RWPE2 (cell line): ENCODE data around the gene CRISP1.
"Not testable (repeated sequence)": the region's sequence is repeated elsewhere in the genome, so short reads cannot be mapped to it uniquely, and the experiment has no call there.

ENCODE experiments used
- ATAC-seq: fragments of 200-7000 bp; cut with Tn5 transposase; 3 replicates; pipeline ENCODE4 v1.9.1; 2021; ENCODE audit warnings: low read depth
- DNase-seq: peaks from one replicate; pipeline ENCODE4 v3.0.0-alpha.2; 2020; ENCODE audit warnings: low spot score
- H3K27ac ChIP-seq: fragments of 450-650 bp; 2 replicates; pipeline ENCODE4 v1.5.1; 2017; ENCODE audit warnings: mild to moderate bottlenecking; ENCODE audit not compliant: poor library complexity, severe bottlenecking
- H3K27me3 ChIP-seq: fragments of 250-450 bp; sonication (Bioruptor Pico); 2 replicates; pipeline ENCODE4 v1.5.1; 2021; ENCODE audit warnings: mild to moderate bottlenecking, moderate library complexity; ENCODE audit not compliant: insufficient read depth, poor library complexity, severe bottlenecking
- H3K36me3 ChIP-seq: fragments of 250-450 bp; sonication (Bioruptor Pico); 2 replicates; pipeline ENCODE4 v1.5.1; 2020; ENCODE audit warnings: low read depth, mild to moderate bottlenecking, moderate library complexity
- H3K4me1 ChIP-seq: fragments of 250-450 bp; sonication (Bioruptor Pico); 2 replicates; pipeline ENCODE4 v1.5.1; 2021; ENCODE audit warnings: mild to moderate bottlenecking, moderate library complexity; ENCODE audit not compliant: insufficient read depth, poor library complexity, severe bottlenecking
- H3K4me3 ChIP-seq: fragments of 250-450 bp; sonication (Bioruptor Pico); 2 replicates; pipeline ENCODE4 v1.5.1; 2021; ENCODE audit warnings: mild to moderate bottlenecking, moderate library complexity; ENCODE audit not compliant: severe bottlenecking
- H3K9me3 ChIP-seq: fragments of 250-450 bp; sonication (Bioruptor Pico); 2 replicates; pipeline ENCODE4 v1.5.1; 2021; ENCODE audit warnings: mild to moderate bottlenecking, moderate library complexity; ENCODE audit not compliant: severe bottlenecking
- CTCF ChIP-seq: fragments of 450-650 bp; IDR thresholded peaks from one replicate; pipeline ENCODE4 v1.5.1; 2017; ENCODE audit warnings: mild to moderate bottlenecking, moderate library complexity; ENCODE audit not compliant: poor library complexity, severe bottlenecking

Gene CRISP1

GRCh38 chr6:49801525-49801924 lies 64.8 kb downstream of the CRISP1 start:
- no peak overlapping the region for H3K4me3 ChIP-seq
- ATAC-seq (no peak), DNase-seq (no peak)
- TF ChIP-seq CTCF = no peak
- no peaks in the 10 kb centered on the region for H3K9me3 ChIP-seq
- no peaks in the 10 kb centered on the region for H3K36me3 ChIP-seq
- H3K27me3 ChIP-seq = no peaks in the 10 kb centered on the region
- no peak overlapping the region for H3K27ac ChIP-seq
- H3K4me1 ChIP-seq = no peaks in the 10 kb centered on the region

GRCh38 chr6:49799090-49799489 lies 67.2 kb downstream of the CRISP1 start:
- Histone ChIP-seq H3K4me3 (no peak overlapping the region), H3K36me3 (no peaks in the 10 kb centered on the region), H3K4me1 (no peaks in the 10 kb centered on the region), H3K27ac (no peak overlapping the region), H3K27me3 (no peaks in the 10 kb centered on the region), H3K9me3 (no peaks in the 10 kb centered on the region)
- DNase-seq (no peak), ATAC-seq (no peak)
- no peak for TF ChIP-seq CTCF

DNA sequence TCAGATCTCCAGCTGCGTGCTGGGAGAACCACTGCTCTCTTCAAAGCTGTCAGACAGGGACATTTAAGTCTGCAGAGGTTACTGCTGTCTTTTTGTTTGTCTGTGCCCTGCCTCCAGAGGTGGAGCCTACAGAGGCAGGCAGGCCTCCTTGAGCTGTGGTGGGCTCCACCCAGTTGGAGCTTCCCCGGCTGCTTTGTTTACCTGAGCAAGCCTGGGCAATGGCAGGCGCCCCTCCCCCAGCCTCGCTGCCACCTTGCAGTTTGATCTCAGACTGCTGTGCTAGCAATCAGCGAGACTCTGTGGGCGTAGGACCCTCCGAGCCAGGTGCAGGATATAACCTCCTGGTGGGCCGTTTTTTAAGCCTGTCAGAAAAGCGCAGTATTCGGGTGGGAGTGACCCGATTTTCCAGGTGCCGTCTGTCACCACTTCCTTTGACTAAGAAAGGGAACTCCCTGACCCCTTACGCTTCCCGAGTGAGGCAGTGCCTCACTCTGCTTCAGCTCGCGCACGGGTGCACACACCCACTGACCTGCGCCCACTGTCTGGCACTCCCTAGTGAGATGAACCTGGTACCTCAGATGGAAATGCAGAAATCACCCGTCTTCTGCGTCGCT lies 69.4 kb downstream of the CRISP1 start:
- H3K4me1 ChIP-seq, ATAC-seq, DNase-seq, H3K27ac ChIP-seq, H3K36me3 ChIP-seq, H3K27me3 ChIP-seq, H3K9me3 ChIP-seq: not testable (repeated sequence)
- peak overlapping the region; percentile 18 for H3K4me3 ChIP-seq

DNA sequence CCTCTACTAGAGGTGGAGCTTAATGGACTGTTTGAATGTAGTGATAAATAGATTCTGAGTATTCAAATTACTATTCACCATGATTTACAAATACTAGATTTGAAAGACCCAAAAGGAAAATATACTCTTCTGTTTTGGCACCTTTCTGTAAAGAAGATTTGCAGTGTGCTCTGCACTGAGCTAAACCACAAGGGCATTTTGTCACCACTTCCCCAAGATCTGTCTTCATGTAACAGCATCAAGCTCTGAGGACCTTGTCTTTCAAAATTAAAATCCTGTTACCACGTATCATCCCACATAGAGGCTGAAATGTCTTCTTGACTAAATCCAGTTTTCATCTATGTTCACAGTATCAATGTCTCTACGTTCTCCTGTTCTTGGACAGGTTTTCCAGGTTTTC lies 76.0 kb downstream of the CRISP1 start:
- Histone ChIP-seq H3K9me3 (no peaks in the 10 kb centered on the region), H3K36me3 (no peaks in the 10 kb centered on the region), H3K27ac (no peak overlapping the region), H3K4me3 (no peak overlapping the region), H3K4me1 (no peaks in the 10 kb centered on the region), H3K27me3 (no peaks in the 10 kb centered on the region)
- no peak for DNase-seq
- ATAC-seq = no peak
- no peak for TF ChIP-seq CTCF

GRCh38 chr6:49787176-49787575 lies 79.2 kb downstream of the CRISP1 start, which contains the start of gene PGK2:
Gene PGK2, minus strand, starts transcription at chr6:49787285. Its CDS starts 98 bp downstream, at chr6:49787187.
- no peak for ATAC-seq
- Histone ChIP-seq H3K9me3 (no peaks in the 10 kb centered on the region), H3K4me3 (no peak within 1 kb of the TSS), H3K4me1 (no peaks in the 10 kb centered on the region), H3K27me3 (no peaks in the 10 kb centered on the region), H3K27ac (no peak within 1 kb of the TSS), H3K36me3 (no peaks in the 10 kb centered on the region)
- no peak for TF ChIP-seq CTCF
- DNase-seq = no peak
